ENCODE measurements around the gene PHF10. TPM values are rescaled to one million over a fixed set of nuclear protein-coding genes. Genes with fewer than 3 reads are reported as not detected.

Gene PHF10
- total RNA-seq, 2 experiments from 2014 or later: 75.5 to 77.9 TPM

DNA sequence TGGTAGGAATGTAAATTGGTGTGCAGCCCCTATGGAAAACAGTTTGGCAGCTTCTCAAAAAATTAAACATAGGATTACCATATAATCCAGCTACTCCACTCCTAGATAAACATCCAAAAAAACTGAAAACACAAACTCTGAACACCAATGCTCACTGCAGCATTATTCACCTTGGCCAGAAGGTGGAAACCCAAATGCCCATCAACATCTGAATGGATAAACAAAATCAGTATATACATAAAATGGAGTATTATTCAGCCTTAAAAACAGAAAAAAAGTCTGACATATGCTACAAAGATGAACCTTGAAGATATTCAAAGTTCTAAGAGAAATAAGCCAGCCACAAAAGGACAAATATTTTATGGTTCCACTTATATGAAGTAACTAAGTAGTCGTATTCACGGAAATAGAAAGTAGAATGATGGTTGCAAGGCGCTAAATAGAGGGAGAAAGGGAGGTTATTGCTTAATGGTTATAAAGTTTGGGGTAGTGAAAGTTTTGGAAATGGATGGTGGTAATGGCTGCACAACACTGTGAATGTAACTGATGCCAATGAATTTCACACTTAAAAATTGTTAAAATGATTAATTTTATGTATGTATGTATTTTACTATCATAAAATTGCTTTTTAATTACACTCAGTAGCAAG, 4.0 kb downstream of the PHF10 start:
- peaks cover 24% of the 10 kb centered on the region for H3K36me3 Mint-ChIP-seq
- peaks cover 32% of the 10 kb centered on the region for H3K4me1 Mint-ChIP-seq (ENCODE audit: low read depth)
- H3K27ac Mint-ChIP-seq: peak overlapping the region; percentile 46
- POLR2A ChIA-PET: interaction anchor here (2.3 to 3.0 kb wide), 2 partner anchors 18 to 32 kb away, joined by 8 to 14 read pairs; partner anchors contain the start of genes C6orf120, DYNLT2, ERMARD and WDR27
- H3K4me3 Mint-ChIP-seq: no peak overlapping the region
- CTCF ChIA-PET: interaction anchor here (0.6 to 1.7 kb wide), 2 partner anchors 17 to 272 kb away, joined by 4 to 6 read pairs; no protein-coding TSS in a partner anchor
- no peaks in the 10 kb centered on the region for H3K9me3 Mint-ChIP-seq
- H3K27me3 Mint-ChIP-seq: no peaks in the 10 kb centered on the region
- intact Hi-C loops (cut with micrococcal nuclease): loop anchor here (10.0 kb wide), 1 partner anchor 506 kb away; no protein-coding TSS in a partner anchor
- no peak for DNase-seq

- H3K9me3 Mint-ChIP-seq: no peaks in the 10 kb centered on the region
- H3K27ac Mint-ChIP-seq: no peak overlapping the region
- no peaks in the 10 kb centered on the region for H3K27me3 Mint-ChIP-seq
- no peak overlapping the region for H3K4me3 Mint-ChIP-seq
- intact Hi-C loops (cut with micrococcal nuclease): no loop called here
- no peak for DNase-seq
- peaks cover 33% of the 10 kb centered on the region for H3K36me3 Mint-ChIP-seq
- POLR2A ChIA-PET: interaction anchor here (3.0 kb wide), 1 partner anchor 17 kb away, joined by 14 read pairs; the partner anchor contains the start of genes C6orf120 and WDR27
- H3K4me1 Mint-ChIP-seq (ENCODE audit: low read depth): peaks cover 31% of the 10 kb centered on the region
- CTCF ChIA-PET: interaction anchor here (1.6 to 1.7 kb wide), 2 partner anchors 16 to 71 kb away, joined by 3 to 6 read pairs; no protein-coding TSS in a partner anchor
Measured at GRCh38 chr6:169719117-169719516, 5.2 kb downstream of the PHF10 start.

- Mint-ChIP-seq H3K4me1 (ENCODE audit: low read depth) (peaks cover 17% of the 10 kb centered on the region), H3K36me3 (peaks cover 44% of the 10 kb centered on the region), H3K4me3 (no peak overlapping the region), H3K9me3 (no peaks in the 10 kb centered on the region), H3K27me3 (no peaks in the 10 kb centered on the region), H3K27ac (no peak overlapping the region)
- no peak for DNase-seq
- ChIA-PET CTCF (no interaction called here), POLR2A (no interaction called here)
- intact Hi-C loops (cut with micrococcal nuclease): no loop called here
Measured at GRCh38 chr6:169714595-169714994, 9.7 kb downstream of the PHF10 start.

- ChIA-PET POLR2A (interaction anchor here (1.0 kb wide), 1 partner anchor 12 kb away, joined by 3 read pairs; the partner anchor contains the start of genes C6orf120 and WDR27), CTCF (no interaction called here)
- Mint-ChIP-seq H3K4me3 (no peak overlapping the region), H3K4me1 (ENCODE audit: low read depth) (peaks cover 17% of the 10 kb centered on the region), H3K27me3 (no peaks in the 10 kb centered on the region), H3K9me3 (no peaks in the 10 kb centered on the region), H3K36me3 (peaks cover 44% of the 10 kb centered on the region), H3K27ac (peak overlapping the region; percentile 8)
- intact Hi-C loops (cut with micrococcal nuclease): no loop called here
- no peak for DNase-seq
Measured at GRCh38 chr6:169714178-169714577, 10.1 kb downstream of the PHF10 start.

DNA sequence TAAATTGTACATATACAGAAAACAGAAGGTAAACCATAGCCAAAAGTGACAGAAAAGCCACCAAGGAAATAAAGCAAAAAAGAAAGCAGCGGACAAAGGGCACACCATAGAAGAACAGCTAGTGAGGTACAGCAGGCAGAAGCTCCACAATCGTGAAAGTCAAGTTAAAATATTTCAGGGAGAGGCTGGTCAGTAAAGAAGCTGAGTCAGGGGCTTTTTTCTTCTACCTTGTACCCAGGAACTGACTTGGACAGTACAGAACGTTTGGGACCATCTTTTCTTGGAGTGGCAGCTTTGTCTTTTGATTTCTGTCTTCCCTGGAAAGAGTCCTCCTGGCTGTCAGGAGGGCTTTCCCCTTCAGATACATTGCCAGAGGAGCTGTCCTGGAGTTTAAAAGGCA, 14.3 kb downstream of the PHF10 start:
- Mint-ChIP-seq H3K36me3 (peaks cover 42% of the 10 kb centered on the region), H3K27ac (peak overlapping the region; percentile 61), H3K4me3 (no peak overlapping the region), H3K27me3 (no peaks in the 10 kb centered on the region), H3K9me3 (no peaks in the 10 kb centered on the region), H3K4me1 (ENCODE audit: low read depth) (peaks cover 36% of the 10 kb centered on the region)
- DNase-seq: no peak
- CTCF ChIA-PET: interaction anchor here (1.0 kb wide), 1 partner anchor 12 kb away, joined by 4 read pairs; no protein-coding TSS in a partner anchor
- intact Hi-C loops (cut with micrococcal nuclease): no loop called here
- POLR2A ChIA-PET: no interaction called here

GRCh38 chr6:169709293-169709692, 15.0 kb downstream of the PHF10 start:
- ChIA-PET POLR2A (no interaction called here), CTCF (no interaction called here)
- H3K27ac Mint-ChIP-seq: peak overlapping the region; percentile 49
- intact Hi-C loops (cut with micrococcal nuclease): loop anchor here (1.0 to 10.0 kb wide), 2 partner anchors 13 to 814 kb away; no protein-coding TSS in a partner anchor
- peaks cover 39% of the 10 kb centered on the region for H3K36me3 Mint-ChIP-seq
- no peak overlapping the region for H3K4me3 Mint-ChIP-seq
- no peaks in the 10 kb centered on the region for H3K9me3 Mint-ChIP-seq
- H3K4me1 Mint-ChIP-seq (ENCODE audit: low read depth): peaks cover 38% of the 10 kb centered on the region
- no peak for DNase-seq
- no peaks in the 10 kb centered on the region for H3K27me3 Mint-ChIP-seq

- DNase-seq: no peak
- Mint-ChIP-seq H3K27ac (peak overlapping the region; percentile 64), H3K36me3 (peaks cover 42% of the 10 kb centered on the region), H3K4me1 (ENCODE audit: low read depth) (peaks cover 46% of the 10 kb centered on the region), H3K9me3 (no peaks in the 10 kb centered on the region), H3K4me3 (no peak overlapping the region), H3K27me3 (no peaks in the 10 kb centered on the region)
- ChIA-PET POLR2A (no interaction called here), CTCF (no interaction called here)
- intact Hi-C loops (cut with micrococcal nuclease): loop anchor here (10.0 kb wide), 1 partner anchor 813 kb away; no protein-coding TSS in a partner anchor
Measured at GRCh38 chr6:169707772-169708171, 16.5 kb downstream of the PHF10 start.

DNA sequence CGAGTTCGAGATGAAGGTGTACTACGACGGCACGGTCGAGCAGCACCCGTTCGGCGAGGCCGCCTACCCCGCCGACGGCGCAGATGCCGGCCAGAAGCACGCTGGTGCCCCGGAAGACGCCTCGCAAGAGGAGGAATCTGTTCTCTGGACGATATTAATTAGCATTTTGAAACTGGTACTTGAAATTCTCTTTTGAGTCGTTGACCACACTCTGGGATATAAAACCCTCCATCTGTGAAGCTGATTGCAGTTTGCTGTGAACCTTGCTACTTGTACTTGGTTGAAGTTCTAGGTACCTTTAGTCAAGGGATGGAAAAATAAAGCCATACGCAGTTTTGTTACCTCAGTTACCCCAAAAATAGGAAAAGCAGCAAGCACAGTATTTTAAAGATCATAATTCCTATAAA, 21.5 kb downstream of the PHF10 start:
- no peak for DNase-seq
- H3K27me3 Mint-ChIP-seq: no peaks in the 10 kb centered on the region
- POLR2A ChIA-PET: interaction anchor here (0.7 to 4.3 kb wide), 10 partner anchors 9 to 87 kb away, joined by 3 to 49 read pairs (median 6); partner anchors contain the start of genes DYNLT2, ERMARD and PHF10
- no peaks in the 10 kb centered on the region for H3K9me3 Mint-ChIP-seq
- peaks cover 29% of the 10 kb centered on the region for H3K36me3 Mint-ChIP-seq
- intact Hi-C loops (cut with micrococcal nuclease): loop anchor here (1.0 to 10.0 kb wide), 7 partner anchors 19 to 851 kb away; partner anchors contain the start of genes DLL1, DYNLT2, ERMARD and TBP
- peak overlapping the region; percentile 88 for H3K27ac Mint-ChIP-seq
- CTCF ChIA-PET: interaction anchor here (1.8 kb wide), 2 partner anchors 17 to 19 kb away, joined by 6 to 7 read pairs; no protein-coding TSS in a partner anchor
- peak overlapping the region; percentile 89 for H3K4me3 Mint-ChIP-seq
- peaks cover 42% of the 10 kb centered on the region for H3K4me1 Mint-ChIP-seq (ENCODE audit: low read depth)

GRCh38 chr6:169701954-169702839, 22.1 kb downstream of the PHF10 start, which contains the start of the genes C6orf120 and WDR27:
Gene C6orf120, plus strand, starts transcription at chr6:169702126. Its CDS starts 334 bp downstream, at chr6:169702460.
Gene WDR27, minus strand, starts transcription at chr6:169702029. Its CDS starts 13,024 bp downstream, at chr6:169689005.
- Mint-ChIP-seq H3K27me3 (no peaks in the 10 kb centered on the region), H3K4me3 (peak within 1 kb of the TSS; percentile 89), H3K27ac (peak within 1 kb of the TSS; percentile 88), H3K9me3 (no peaks in the 10 kb centered on the region), H3K36me3 (peaks cover 26% of the 10 kb centered on the region), H3K4me1 (ENCODE audit: low read depth) (peaks cover 43% of the 10 kb centered on the region)
- POLR2A ChIA-PET: interaction anchor here (0.7 to 4.3 kb wide), 13 partner anchors 9 to 882 kb away, joined by 3 to 49 read pairs (median 6); partner anchors contain the start of genes DYNLT2, ERMARD, PDCD2 and PHF10
- intact Hi-C loops (cut with micrococcal nuclease): loop anchor here (1.0 to 10.0 kb wide), 8 partner anchors 20 to 852 kb away; partner anchors contain the start of genes DLL1, DYNLT2, ERMARD and TBP
- peak; percentile 99 for DNase-seq
- CTCF ChIA-PET: interaction anchor here (0.9 to 1.8 kb wide), 4 partner anchors 18 to 23 kb away, joined by 3 to 7 read pairs (median 5); no protein-coding TSS in a partner anchor

DNA sequence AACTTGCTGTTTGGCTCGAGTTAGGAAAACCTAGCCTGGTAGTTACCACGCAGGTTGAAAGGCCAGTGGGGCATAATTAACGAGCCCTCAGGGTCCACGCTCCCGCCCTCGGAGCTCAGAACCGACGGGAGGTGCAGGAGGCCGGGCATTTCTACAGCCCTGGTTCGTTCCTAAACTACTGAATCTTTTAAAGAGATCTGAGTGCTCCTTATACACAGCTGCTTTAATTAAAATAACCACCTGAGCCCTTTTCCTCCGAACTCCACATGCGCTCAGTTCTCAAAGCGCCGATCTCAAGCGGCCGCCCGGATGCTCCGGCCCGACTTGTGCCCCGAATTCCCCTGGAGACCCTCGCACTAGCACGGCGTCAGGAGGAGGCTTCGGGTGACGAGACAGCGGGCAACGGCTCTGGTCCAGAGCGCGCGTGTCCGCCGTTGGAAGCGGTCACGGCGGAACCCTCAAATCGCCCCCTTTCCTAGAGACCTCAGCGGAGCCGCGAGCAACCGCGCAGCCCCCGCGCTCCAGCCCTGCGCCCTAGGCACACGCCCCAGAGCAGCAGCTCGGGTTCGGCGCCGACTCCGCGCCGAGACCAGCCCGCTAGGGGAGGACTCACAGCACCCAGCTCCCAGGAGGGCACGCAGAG, 22.9 kb downstream of the PHF10 start:
- Mint-ChIP-seq H3K27ac (peak overlapping the region; percentile 83), H3K36me3 (peaks cover 26% of the 10 kb centered on the region), H3K9me3 (peaks cover under 1% of the 10 kb centered on the region), H3K4me1 (ENCODE audit: low read depth) (peaks cover 38% of the 10 kb centered on the region), H3K4me3 (peak overlapping the region; percentile 89), H3K27me3 (no peaks in the 10 kb centered on the region)
- ChIA-PET CTCF (interaction anchor here (0.7 to 1.1 kb wide), 3 partner anchors 16 to 24 kb away, joined by 3 to 4 read pairs (median 3); no protein-coding TSS in a partner anchor), POLR2A (interaction anchor here (0.5 to 4.3 kb wide), 12 partner anchors 9 to 883 kb away, joined by 3 to 49 read pairs (median 6); partner anchors contain the start of genes DYNLT2, ERMARD, PDCD2 and PHF10)
- intact Hi-C loops (cut with micrococcal nuclease): loop anchor here (2.0 to 10.0 kb wide), 3 partner anchors 387 to 807 kb away; partner anchors contain the start of gene DLL1
- DNase-seq: no peak

DNA sequence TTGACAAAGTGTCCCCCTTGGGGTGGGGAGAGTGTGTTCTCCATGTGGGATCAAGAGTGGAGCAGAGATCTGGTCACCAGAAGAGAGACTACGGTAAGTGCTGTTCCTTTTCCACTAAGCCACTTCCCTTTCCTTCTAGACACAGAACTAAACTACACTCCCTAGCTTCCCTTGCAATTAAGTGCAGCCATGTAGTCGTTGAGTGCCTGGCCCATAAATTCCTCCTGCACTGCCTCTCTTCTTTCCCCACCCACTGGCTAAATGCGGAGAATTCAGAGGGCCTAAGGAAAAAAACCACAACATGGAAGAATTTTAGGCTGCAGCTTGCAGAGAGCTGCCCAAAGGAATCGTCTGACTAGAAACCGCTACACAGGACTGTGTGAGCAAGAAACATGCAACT, 24.0 kb downstream of the PHF10 start:
- Mint-ChIP-seq H3K27ac (no peak overlapping the region), H3K4me1 (ENCODE audit: low read depth) (peaks cover 30% of the 10 kb centered on the region), H3K4me3 (no peak overlapping the region), H3K27me3 (no peaks in the 10 kb centered on the region), H3K36me3 (peaks cover 22% of the 10 kb centered on the region), H3K9me3 (peaks cover 6% of the 10 kb centered on the region)
- no peak for DNase-seq
- CTCF ChIA-PET: no interaction called here
- intact Hi-C loops (cut with micrococcal nuclease): loop anchor here (2.0 to 10.0 kb wide), 3 partner anchors 389 to 805 kb away; partner anchors contain the start of gene DLL1
- POLR2A ChIA-PET: interaction anchor here (3.7 to 4.3 kb wide), 2 partner anchors 22 to 52 kb away, joined by 34 to 49 read pairs; partner anchors contain the start of genes DYNLT2 and ERMARD
